Thymus (tissue), 11 donors: ENCODE measurements around the gene FRMD3. TPM values are rescaled to one million over a fixed set of nuclear protein-coding genes. Genes with fewer than 3 reads are reported as not detected.

Experiments
- DNase-seq, 9 donors: peaks; one replicate each; pipeline ENCODE4 v3.0.0-alpha.2; 2013; ENCODE audit warnings: low spot score in 9 of 9, low read depth in 6 of 9, missing footprints in 1 of 9
- H3K27ac ChIP-seq, 2 donors: one replicate each; pipeline ENCODE4 v1.5.1; 2013; ENCODE audit warnings: control low read depth in 1 of 2, low read depth in 1 of 2, low read length in 1 of 2, mild to moderate bottlenecking in 1 of 2, moderate library complexity in 1 of 2
- H3K27me3 ChIP-seq, 2 donors: one replicate each; pipeline ENCODE4 v1.5.1; 2013; ENCODE audit warnings: low read length in 1 of 2; ENCODE audit not compliant: control insufficient read depth in 2 of 2, insufficient read depth in 1 of 2
- H3K36me3 ChIP-seq, 2 donors: one replicate each; pipeline ENCODE4 v1.5.1; 2013; ENCODE audit warnings: low read length in 1 of 2, mild to moderate bottlenecking in 1 of 2, moderate library complexity in 1 of 2; ENCODE audit not compliant: control insufficient read depth in 2 of 2, insufficient read depth in 2 of 2
- H3K4me1 ChIP-seq, 2 donors: one replicate each; pipeline ENCODE4 v1.5.1; 2013; ENCODE audit warnings: low read length in 2 of 2; ENCODE audit not compliant: control insufficient read depth in 2 of 2, insufficient read depth in 2 of 2
- H3K4me3 ChIP-seq, 2 donors: one replicate each; pipeline ENCODE4 v1.5.1; 2013; ENCODE audit warnings: low read length in 2 of 2, control low read depth in 1 of 2, mild to moderate bottlenecking in 1 of 2
- H3K9me3 ChIP-seq, 2 donors: one replicate each; pipeline ENCODE4 v1.5.1; 2013; ENCODE audit warnings: low read length in 1 of 2, mild to moderate bottlenecking in 1 of 2; ENCODE audit not compliant: control insufficient read depth in 2 of 2, insufficient read depth in 1 of 2
- WGBS: extraction: QIAGEN DNeasy Blood & Tissue Kit; methylation state at CpG from one replicate; pipeline ENCODE4 v1.1.7; 2013; 5-methylcytosine and 5-hydroxymethylcytosine counted together
- polyA plus RNA-seq: library from polyadenylated mRNA; stranded (reverse); fragments of 200-250 nt; gene quantifications from one replicate; pipeline ENCODE4 v1.2.3, GENCODE V29; 2013
- total RNA-seq: library from RNA; stranded (reverse); fragments of 120-200 nt; gene quantifications from one replicate; pipeline ENCODE4 v1.2.4, GENCODE V29; 2013
- donor health status: healthy.

FRMD3 gene
- total and polyA plus RNA-seq, 2 donors = 0.94 to 1.3 TPM

DNA sequence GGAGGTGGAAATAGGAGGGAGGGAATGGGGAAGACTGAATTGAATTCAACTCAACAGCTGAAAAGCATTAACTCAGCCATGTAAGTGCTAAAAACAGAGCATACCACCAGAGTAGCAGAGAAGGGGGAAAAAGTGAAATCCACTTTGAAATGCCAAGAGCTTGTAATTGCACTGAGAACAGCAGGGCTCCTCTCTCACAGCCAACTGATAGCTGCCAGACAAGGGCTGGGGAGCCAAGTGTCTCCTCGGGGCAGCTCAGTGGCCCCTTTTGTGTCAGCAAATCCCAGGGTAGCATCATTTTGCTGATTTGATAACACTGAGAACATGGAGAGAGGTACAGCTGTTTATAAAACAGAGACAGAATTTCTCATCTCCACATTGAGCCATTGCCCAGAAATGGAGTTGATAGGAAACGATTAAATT, 182.5 kb downstream of the FRMD3 start:
- no peak for DNase-seq
- H3K27me3 ChIP-seq = no peaks in the 10 kb centered on the region
- H3K27ac ChIP-seq = no peak overlapping the region
- H3K4me1 ChIP-seq = no peaks in the 10 kb centered on the region
- no peaks in the 10 kb centered on the region for H3K9me3 ChIP-seq
- no peaks in the 10 kb centered on the region for H3K36me3 ChIP-seq
- WGBS = 57% methylated on average over 2 of the region's 2 CpGs
- H3K4me3 ChIP-seq = no peak overlapping the region

DNA sequence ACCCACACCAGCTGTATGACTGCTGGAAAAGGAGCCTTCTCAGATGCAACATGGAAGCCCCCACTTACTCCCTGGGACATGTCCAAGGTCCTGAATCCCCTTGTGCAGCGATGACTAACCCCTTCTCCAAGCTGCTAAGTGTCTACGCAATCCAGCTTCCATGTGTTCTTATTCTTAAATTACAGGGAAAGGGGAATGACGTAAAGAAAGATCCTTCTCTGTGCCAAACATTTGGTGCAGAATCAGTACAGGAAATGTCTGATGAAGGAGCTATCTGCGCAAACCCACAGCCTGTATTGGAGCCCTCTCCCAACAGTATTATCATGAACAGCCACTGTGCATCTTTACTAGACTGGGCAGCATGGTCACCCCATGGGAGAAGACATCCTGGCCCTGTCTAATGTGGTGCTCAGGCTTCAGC, 183.2 kb downstream of the FRMD3 start:
- Histone ChIP-seq H3K36me3 (no peaks in the 10 kb centered on the region), H3K4me3 (no peak overlapping the region), H3K9me3 (no peaks in the 10 kb centered on the region), H3K4me1 (no peaks in the 10 kb centered on the region), H3K27ac (no peak overlapping the region), H3K27me3 (no peaks in the 10 kb centered on the region)
- 88% methylated on average over 4 of the region's 4 CpGs for WGBS
- DNase-seq = no peak

DNA sequence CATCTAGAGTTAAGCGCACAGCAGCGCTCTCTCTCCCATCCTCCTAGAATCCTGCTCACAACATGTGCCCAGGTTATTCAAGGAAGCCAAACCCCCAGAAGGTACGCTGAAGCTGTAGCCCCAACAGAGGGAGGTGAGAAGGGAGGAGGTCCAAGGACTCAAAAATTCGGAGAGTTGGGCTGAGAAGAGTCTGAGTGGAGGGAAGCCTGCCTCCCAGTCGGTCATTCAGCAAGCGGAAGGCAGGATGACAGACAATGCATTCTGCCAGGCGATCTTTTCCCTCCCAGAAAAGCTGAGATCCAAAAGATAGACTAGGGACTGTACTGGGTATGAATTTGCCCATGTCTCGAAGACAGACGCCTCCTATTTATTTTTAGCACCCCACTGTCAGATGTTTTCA, 189.2 kb downstream of the FRMD3 start:
- Histone ChIP-seq H3K4me3 (no peak overlapping the region), H3K9me3 (no peaks in the 10 kb centered on the region), H3K27ac (no peak overlapping the region), H3K4me1 (no peaks in the 10 kb centered on the region), H3K36me3 (no peaks in the 10 kb centered on the region), H3K27me3 (no peaks in the 10 kb centered on the region)
- WGBS = 87% methylated on average over 9 of the region's 9 CpGs
- no peak for DNase-seq

DNA sequence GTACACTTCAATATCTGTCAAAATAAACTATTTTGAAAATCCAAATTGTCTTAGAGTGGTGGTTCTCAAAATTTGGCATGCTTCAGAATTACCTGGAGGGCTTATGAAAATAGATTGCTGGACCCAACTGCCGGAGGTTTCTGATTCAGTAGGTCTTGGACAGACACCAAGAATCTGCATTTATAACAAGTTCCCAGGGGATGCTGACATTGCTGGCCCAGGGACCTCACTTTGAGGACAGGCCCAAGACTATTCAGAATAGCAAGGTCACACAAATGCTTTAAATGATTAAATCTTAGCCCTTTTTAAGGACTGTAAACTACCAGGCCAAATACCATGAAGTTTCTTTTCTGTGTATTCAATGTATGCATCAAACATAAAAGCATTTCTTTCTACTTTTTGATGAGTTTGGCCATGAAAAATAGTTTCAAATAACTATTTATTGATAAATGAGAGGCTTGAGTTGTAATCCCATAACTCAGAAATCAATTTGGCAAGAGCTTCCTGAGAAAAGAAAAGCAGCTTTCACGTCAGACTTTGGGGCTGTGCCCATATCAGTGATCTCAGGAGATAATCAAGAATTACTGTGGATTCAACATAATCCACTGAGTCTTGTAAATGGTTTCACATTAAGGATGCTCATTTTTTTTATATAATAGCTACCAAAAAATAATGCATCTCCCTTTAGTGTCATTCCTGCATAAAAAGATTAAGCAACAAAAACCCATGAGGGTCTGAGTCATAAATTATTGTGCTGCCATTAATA, 191.4 kb downstream of the FRMD3 start:
- H3K27ac ChIP-seq = no peak overlapping the region
- no peak for DNase-seq
- H3K27me3 ChIP-seq = no peaks in the 10 kb centered on the region
- 89% methylated on average over 2 of the region's 2 CpGs for WGBS
- no peaks in the 10 kb centered on the region for H3K36me3 ChIP-seq
- H3K4me3 ChIP-seq = no peak overlapping the region
- H3K9me3 ChIP-seq = no peaks in the 10 kb centered on the region
- H3K4me1 ChIP-seq = no peaks in the 10 kb centered on the region

DNA sequence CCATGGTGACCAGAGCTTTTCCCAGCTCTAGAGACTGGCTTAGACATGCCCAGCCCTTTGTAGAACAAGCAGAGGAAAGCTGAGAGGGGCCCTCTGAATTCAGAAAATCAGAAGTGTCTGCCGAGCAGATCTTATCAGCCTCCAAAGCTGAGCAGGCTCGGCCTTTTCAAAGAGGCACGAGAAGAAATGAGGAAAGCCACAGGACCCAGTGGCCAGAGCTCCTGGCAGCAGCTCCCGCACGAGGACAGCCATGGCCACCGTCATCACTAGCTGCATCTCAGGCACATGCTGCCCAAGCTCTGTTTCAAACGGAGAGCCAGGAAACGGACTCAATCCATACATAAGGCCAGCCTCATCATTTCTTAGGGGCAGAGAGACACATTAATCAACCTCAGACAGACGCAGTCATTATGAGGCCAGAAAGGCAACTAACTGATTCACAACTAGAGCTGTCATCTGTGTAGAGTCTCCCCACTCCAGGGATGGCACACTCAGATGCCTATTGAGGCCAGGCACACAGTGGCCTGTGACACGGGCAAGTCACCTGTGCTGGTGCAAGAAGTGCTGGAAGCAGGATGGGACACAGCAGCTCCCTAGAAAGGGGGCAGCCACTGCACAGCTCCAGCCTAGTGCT, 194.7 kb downstream of the FRMD3 start:
- 71% methylated on average over 10 of the region's 10 CpGs for WGBS
- Histone ChIP-seq H3K4me3 (no peak overlapping the region), H3K4me1 (no peaks in the 10 kb centered on the region), H3K9me3 (no peaks in the 10 kb centered on the region), H3K36me3 (no peaks in the 10 kb centered on the region), H3K27ac (no peak overlapping the region), H3K27me3 (no peaks in the 10 kb centered on the region)
- no peak for DNase-seq

DNA sequence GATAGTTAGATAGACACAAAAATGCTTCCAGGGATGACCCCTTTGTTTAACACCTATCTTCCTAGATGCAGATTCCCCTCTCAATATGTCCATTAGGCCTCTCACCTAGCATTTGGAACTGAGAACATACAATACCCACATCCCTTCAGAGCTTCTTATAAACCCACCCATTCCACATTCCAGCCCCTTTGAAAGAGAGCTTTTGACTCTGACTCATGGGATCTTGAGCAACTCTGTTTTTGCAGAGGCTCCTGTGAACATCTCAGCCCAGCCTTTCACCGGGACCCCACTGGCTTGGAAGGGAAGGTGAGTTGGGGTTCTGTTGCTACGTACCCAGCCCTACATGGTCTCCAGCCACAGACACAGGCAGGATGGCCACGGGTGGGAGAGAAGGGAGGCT, 195.5 kb downstream of the FRMD3 start:
- Histone ChIP-seq H3K4me1 (no peaks in the 10 kb centered on the region), H3K27ac (no peak overlapping the region), H3K4me3 (no peak overlapping the region), H3K27me3 (no peaks in the 10 kb centered on the region), H3K9me3 (no peaks in the 10 kb centered on the region), H3K36me3 (no peaks in the 10 kb centered on the region)
- DNase-seq = no peak
- 95% methylated on average over 3 of the region's 3 CpGs for WGBS

DNA sequence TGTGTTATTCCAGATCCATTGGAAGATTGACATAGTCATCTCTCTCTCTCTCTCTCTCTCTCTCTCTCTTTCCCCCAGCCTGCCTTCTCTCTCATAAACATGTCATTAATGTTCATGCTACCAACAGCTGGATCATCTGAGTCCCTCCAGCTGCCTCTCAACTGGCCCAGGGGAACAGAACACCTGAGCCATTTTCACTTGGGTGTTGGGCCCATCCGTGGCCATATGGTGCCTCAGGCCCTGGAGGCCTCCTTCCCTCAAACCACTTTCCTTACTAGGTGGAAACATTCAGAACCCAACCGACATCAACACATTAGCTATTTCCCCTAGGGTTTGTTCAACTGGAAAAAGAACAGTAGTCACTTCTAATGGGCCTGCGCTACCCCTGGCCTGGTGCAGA, 196.2 kb downstream of the FRMD3 start:
- WGBS = 97% methylated on average over 3 of the region's 3 CpGs
- Histone ChIP-seq H3K4me3 (no peak overlapping the region), H3K4me1 (no peaks in the 10 kb centered on the region), H3K27ac (no peak overlapping the region), H3K27me3 (no peaks in the 10 kb centered on the region), H3K36me3 (no peaks in the 10 kb centered on the region), H3K9me3 (no peaks in the 10 kb centered on the region)
- no peak for DNase-seq

DNA sequence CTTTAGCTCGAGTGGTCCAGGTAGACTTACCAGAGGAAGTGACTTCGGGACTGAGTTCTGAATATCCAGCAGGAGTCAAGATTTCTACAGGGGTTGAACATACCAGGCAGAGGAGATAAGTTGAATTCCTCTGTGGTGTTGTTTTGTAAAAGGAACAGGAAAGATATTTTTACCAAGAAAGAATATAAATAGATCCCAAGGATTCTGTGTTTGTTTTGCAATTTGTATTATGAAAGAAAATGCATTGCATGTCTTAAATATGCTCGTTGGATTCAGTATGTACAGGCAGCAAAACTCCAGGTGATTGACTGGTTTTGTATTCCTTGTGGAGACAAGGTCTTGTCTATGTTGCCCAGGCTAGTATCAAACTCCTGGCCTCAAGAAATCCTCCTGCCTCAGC, 197.8 kb downstream of the FRMD3 start:
- Histone ChIP-seq H3K27me3 (no peaks in the 10 kb centered on the region), H3K9me3 (no peaks in the 10 kb centered on the region)

DNA sequence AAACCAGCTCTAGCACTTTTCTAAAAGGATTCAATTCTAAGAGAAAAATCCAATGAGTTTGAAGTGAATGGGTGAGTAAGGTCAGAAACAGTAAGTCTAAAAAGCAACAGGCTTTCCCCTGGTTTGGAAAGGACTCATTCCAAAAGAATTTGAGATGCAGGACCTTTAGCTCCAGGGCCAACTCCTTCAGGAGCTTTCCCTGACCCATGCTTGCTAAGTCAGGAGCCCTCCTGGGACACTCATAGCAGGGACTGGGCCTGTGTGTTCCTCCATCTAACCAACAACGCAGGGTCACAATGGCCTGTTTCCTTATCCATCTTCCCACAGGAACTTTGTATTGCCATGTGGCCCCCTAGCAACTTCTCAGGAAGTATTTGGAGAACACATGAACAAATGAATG, 198.8 kb downstream of the FRMD3 start:
- Histone ChIP-seq H3K9me3 (no peaks in the 10 kb centered on the region), H3K4me3 (no peak overlapping the region), H3K27me3 (no peaks in the 10 kb centered on the region), H3K27ac (no peak overlapping the region), H3K36me3 (no peaks in the 10 kb centered on the region), H3K4me1 (no peaks in the 10 kb centered on the region)
- 98% methylated on average over 1 of the region's 1 CpG for WGBS
- DNase-seq = no peak

More for the DNA sequence above, 197.8 kb downstream of the FRMD3 start:
- 90% methylated on average over 3 of the region's 3 CpGs for WGBS
- Histone ChIP-seq H3K36me3 (no peaks in the 10 kb centered on the region), H3K4me1 (no peaks in the 10 kb centered on the region), H3K27ac (no peak overlapping the region), H3K4me3 (no peak overlapping the region)
- no peak for DNase-seq
